ENCODE results near the gene TMEM231.

The TMEM231 gene

DNA sequence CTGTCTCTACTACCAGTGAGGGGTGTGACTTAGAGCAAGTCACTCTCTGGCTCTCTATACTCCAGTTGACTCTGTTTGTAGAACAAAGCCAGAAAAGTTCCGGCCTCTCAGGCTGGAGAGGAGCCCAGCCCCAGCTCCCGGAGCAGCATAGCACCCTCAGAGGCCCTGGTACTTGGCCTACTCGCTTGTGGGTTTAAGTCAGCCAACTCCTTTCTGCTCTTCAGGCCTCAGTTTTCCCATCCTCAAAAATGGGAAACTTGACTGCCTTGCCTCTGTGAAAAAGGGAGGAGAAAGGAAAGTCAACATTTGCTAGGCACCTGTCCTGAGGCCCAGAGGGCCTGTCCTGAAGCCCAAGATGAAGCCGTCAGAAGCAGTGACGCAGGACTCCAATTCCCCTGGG lies 61.9 kb downstream of the TMEM231 start:
- Histone ChIP-seq H3K27me3 (ENCODE audit: control insufficient read depth in 1 of 2, insufficient read depth in 2 of 2, low read length in 2 of 2) (peaks cover 7% of the 10 kb centered on the region in 2 donors), H3K4me3 (ENCODE audit: low read depth in 1 of 2, low read length in 2 of 2) (peak overlapping the region; percentile 60 to 63), H3K27ac (ENCODE audit: low read depth, low read length) (no peak overlapping the region)

GRCh38 chr16:75491876-75492275 lies 64.2 kb downstream of the TMEM231 start:
- Histone ChIP-seq H3K27me3 (ENCODE audit: control insufficient read depth in 1 of 2, insufficient read depth in 2 of 2, low read length in 2 of 2) (peaks cover 7% of the 10 kb centered on the region in 2 donors), H3K9ac (ENCODE audit: low read depth in 1 of 2, low read length in 2 of 2) (no peak overlapping the region), H3K27ac (ENCODE audit: low read depth, low read length) (no peak overlapping the region), H3K36me3 (ENCODE audit: control insufficient read depth in 1 of 2, insufficient read depth in 2 of 2, low read length in 2 of 2) (no peaks in the 10 kb centered on the region), H3K4me3 (ENCODE audit: low read depth in 1 of 2, low read length in 2 of 2) (no peak overlapping the region), H3K4me1 (ENCODE audit: control insufficient read depth in 1 of 2, insufficient read depth in 2 of 2, low read length in 2 of 2) (peaks cover 14 to 18% of the 10 kb centered on the region in 2 donors), H3K9me3 (ENCODE audit: control insufficient read depth in 1 of 2, low read length in 2 of 2) (no peaks in the 10 kb centered on the region)

More for the DNA sequence above, 61.9 kb downstream of the TMEM231 start:
- H3K4me1 ChIP-seq (ENCODE audit: control insufficient read depth in 1 of 2, insufficient read depth in 2 of 2, low read length in 2 of 2) = peaks cover 10 to 13% of the 10 kb centered on the region in 2 donors
- H3K9me3 ChIP-seq (ENCODE audit: control insufficient read depth in 1 of 2, low read length in 2 of 2) = no peaks in the 10 kb centered on the region
- H3K36me3 ChIP-seq (ENCODE audit: control insufficient read depth in 1 of 2, insufficient read depth in 2 of 2, low read length in 2 of 2) = no peaks in the 10 kb centered on the region
- H3K9ac ChIP-seq (ENCODE audit: low read depth in 1 of 2, low read length in 2 of 2) = no peak overlapping the region

DNA sequence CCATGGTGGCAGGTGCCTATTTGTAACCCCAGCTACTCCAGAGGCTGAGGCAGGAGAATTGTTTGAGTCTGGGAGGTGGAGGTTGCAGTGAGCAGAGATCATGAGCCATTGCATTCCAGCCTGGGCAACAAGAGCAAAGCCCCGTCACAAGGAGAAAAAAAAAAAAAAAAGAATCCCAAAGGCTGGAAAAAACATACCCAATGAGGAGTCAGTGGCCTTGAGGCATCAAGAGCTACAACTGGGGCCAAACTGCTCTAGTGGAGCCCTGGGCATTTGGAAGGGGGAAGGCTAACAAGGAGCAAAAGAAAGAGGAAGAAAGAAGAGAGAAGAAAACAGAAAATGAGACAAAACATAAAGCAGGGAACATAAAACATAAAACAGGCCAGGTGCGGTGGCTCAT lies 67.7 kb downstream of the TMEM231 start:
- Histone ChIP-seq H3K27me3 (ENCODE audit: control insufficient read depth in 1 of 2, insufficient read depth in 2 of 2, low read length in 2 of 2) (no peaks in the 10 kb centered on the region), H3K9me3 (ENCODE audit: control insufficient read depth in 1 of 2, low read length in 2 of 2) (no peaks in the 10 kb centered on the region), H3K36me3 (ENCODE audit: control insufficient read depth in 1 of 2, insufficient read depth in 2 of 2, low read length in 2 of 2) (no peaks in the 10 kb centered on the region), H3K4me1 (ENCODE audit: control insufficient read depth in 1 of 2, insufficient read depth in 2 of 2, low read length in 2 of 2) (peaks cover 16 to 23% of the 10 kb centered on the region in 2 donors), H3K27ac (ENCODE audit: low read depth, low read length) (no peak overlapping the region), H3K4me3 (ENCODE audit: low read depth in 1 of 2, low read length in 2 of 2) (no peak overlapping the region), H3K9ac (ENCODE audit: low read depth in 1 of 2, low read length in 2 of 2) (no peak overlapping the region)
